ENCODE measurements around the gene ASPM.

ASPM gene, protein sequence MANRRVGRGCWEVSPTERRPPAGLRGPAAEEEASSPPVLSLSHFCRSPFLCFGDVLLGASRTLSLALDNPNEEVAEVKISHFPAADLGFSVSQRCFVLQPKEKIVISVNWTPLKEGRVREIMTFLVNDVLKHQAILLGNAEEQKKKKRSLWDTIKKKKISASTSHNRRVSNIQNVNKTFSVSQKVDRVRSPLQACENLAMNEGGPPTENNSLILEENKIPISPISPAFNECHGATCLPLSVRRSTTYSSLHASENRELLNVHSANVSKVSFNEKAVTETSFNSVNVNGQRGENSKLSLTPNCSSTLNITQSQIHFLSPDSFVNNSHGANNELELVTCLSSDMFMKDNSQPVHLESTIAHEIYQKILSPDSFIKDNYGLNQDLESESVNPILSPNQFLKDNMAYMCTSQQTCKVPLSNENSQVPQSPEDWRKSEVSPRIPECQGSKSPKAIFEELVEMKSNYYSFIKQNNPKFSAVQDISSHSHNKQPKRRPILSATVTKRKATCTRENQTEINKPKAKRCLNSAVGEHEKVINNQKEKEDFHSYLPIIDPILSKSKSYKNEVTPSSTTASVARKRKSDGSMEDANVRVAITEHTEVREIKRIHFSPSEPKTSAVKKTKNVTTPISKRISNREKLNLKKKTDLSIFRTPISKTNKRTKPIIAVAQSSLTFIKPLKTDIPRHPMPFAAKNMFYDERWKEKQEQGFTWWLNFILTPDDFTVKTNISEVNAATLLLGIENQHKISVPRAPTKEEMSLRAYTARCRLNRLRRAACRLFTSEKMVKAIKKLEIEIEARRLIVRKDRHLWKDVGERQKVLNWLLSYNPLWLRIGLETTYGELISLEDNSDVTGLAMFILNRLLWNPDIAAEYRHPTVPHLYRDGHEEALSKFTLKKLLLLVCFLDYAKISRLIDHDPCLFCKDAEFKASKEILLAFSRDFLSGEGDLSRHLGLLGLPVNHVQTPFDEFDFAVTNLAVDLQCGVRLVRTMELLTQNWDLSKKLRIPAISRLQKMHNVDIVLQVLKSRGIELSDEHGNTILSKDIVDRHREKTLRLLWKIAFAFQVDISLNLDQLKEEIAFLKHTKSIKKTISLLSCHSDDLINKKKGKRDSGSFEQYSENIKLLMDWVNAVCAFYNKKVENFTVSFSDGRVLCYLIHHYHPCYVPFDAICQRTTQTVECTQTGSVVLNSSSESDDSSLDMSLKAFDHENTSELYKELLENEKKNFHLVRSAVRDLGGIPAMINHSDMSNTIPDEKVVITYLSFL (N-terminal part only)

DNA sequence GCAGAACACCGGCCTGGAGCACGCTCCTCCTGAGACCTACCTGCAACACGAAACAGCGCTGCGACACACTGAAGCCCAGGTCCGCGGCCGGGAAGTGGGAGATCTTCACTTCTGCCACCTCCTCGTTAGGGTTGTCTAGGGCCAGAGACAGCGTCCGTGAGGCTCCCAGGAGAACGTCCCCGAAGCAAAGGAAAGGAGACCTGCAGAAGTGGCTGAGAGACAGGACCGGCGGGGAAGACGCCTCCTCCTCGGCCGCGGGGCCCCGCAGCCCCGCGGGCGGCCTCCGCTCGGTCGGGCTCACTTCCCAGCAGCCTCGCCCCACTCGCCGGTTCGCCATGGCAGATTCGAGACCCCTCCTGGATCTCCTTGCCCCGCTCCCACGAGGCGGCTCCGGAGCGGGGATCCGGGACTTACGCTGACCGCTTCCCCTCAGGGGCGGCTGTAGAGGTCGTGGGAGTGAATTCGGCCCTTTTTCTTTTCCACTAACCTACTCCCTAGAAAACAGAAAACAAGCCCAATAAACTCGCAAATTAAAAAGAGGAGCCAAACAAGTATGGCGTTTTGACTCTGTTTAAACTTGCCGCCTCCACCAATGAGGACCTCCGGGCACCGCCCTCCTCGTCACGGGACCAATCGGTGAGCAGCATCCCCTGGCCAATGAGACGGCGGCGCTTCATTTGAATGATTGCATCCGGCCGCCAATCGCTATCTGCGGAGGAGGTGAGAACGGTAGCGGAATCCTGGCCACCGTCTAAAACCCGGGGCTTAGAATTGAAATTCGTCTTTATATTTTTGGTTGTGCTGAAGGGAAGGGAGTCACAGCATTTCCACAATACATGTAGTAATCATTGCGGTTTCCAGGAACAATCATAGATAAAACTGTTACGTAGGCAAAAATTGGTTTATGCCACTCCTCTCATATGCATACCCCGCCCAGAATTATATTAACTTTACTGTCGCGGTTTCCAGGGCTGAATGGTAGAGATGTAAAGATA, at the start of gene ASPM:
Gene ASPM (minus strand): TSS at position 569 of the 995 bp plus-strand sequence. CDS start 232 bp downstream, at position 337.
- peak; percentile 83 for DNase-seq

DNA sequence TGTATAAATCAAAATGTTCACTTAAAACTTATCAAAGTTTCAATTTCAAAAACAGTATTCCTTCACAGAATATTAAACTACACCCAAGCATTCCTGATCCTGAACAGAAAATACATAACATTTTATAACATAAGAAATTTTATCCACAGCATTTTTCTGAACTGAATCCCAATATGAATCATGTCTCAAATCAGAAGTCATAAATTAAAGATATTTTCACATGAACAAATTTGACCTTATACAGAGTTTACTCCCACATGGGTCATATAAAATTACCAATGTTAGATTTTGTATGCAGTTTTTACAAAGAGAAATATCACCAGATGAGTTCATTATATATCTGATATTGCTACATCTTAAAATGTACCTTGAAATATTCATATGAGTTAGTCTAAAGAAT, 48.6 kb upstream of the ASPM start:
- DNase-seq, result no peak

DNA sequence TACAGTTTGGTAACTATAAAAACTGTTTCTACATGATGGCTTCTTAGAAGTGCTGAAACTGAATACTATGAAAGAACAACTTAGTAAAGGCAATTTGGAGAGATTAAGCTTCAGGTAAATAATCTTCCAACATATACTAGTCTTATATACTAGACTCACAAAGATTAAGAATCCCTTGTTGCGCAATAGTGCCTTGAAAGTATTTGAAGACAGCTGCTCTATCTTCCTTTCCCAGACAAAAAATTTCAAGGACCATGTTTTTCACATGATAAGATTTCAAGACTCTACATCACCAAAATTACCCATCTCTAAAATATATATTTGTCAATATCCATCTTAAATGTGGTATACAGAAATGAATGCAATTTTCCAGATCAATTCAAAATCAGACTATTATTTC, 37.7 kb upstream of the ASPM start:
- DNase-seq, result no peak

DNA sequence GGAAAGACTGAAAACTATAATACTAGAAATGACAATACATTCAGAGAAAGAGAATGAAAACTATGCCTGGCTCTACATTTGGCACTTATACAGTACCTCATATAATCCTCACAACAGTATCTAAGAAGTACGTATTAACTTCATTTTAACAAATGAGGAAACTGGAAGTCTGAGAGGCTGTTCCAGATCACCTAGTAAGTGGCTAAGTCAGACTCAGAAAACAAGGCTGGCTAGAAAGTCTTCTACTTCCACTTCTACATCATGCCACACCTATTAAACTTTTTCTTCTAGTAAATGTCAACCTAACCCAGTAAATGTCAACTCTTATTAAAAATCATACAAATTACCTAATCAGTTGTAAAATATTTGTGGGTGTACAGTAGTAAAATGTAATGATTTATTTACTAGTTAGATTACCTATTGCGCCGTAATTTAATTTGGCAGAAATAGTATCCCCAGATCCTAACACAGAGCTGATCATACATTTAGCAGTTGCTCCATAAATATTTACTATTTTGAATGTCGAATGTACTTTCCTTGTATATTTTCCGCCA, 36.8 kb upstream of the ASPM start:
- DNase-seq, result no peak

DNA sequence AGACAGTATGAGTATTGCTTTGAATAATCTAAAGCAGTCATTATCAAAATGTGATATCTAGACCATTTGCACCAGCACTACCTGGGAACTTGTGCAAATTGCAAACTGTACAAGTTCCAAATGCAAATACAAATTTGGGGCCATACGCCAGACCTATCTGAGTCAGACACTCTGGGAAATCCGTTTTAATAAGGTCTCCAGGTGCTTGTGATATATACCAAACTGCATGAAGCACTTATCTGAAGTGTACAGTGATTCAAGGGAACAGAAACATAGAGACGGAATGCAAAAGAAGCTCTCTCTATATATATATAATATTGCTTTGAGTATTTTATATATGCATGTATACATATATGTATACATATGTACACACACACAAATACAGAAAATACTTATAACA, 36.2 kb upstream of the ASPM start:
- DNase-seq, result no peak

DNA sequence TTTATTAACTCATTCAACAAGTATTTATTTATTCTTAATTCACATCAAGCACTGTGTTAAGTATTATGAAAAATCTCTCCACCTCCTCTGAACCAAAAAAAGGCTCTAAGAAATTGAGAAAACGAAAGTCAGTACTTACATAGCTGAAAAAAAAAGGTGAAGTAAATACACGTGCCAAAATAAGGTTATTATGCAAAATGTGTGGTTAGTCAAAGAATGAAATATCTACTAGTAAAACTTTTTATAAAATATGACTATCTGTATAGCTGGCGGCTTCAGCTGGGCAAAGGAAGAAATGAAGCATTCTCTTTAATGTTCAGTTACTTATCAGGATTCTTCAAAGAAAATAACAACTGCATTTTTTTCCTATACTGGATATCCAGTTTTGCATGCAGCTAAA, 35.5 kb upstream of the ASPM start:
- DNase-seq, result no peak

DNA sequence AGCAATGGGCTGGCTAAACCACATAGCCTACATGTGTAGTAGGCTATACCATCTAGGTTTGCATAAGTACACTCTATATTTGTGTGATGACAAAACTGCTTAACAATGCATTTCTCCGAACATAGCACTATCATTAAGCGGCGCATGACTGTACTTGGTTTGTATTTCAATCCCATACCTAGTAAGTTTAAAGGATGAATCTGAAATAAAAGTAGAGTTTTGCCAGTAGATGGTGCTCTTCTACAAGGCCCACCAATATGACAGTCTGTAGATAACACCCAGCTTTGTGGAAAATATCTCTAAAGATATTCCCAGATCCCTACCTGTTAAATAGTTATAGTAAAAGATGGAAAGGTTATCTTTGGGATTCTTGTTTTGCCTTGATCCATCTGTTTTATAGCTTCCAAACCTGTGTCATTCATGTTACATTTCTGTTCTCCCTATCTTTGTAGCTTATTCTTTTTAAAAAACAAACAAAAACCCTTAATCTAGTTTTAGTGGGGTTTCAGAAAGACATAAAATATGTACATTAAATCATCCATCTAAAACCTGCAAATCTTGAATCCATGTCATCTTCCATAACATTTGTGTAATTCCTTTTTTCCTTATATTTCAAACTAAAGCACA, 33.9 kb upstream of the ASPM start:
- peak in 1 of 2 donors; percentile 60 for DNase-seq

DNA sequence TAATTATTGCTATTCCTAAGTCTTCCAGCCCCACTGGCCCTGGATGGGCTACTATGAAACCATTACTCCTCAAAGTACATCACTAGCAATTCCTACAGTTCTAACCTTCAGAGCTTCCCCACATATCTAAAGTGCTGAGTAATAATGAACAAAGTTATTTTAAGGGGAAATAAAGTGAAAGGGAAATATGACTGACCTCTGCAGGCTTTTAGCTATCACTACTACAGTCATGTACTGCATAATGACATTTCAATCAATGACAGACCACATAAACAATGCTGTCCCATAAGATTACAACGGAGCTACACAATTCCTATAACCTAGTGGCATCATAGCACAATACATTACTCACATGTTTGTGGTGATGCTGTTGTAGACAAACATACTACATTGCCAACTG, 32.5 kb upstream of the ASPM start:
- no peak for DNase-seq

DNA sequence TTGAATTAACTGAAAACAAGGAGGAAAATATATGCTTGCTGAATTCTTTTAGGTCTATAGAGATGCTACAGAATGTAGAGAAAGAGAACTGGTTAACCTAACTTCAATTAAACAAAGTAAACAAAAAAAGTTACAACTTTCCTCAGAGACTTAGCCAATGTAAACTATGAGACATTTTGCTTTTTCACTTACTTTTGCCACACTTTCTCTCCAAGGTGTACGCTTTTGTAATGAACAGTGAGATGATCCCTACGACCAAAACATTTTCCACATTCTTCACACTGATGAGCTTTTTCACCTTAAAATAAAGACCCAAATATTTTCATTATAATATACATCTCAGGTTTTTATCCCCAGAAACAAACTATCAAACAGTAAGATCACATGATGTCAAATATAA, 28.3 kb upstream of the ASPM start:
- DNase-seq, result no peak

DNA sequence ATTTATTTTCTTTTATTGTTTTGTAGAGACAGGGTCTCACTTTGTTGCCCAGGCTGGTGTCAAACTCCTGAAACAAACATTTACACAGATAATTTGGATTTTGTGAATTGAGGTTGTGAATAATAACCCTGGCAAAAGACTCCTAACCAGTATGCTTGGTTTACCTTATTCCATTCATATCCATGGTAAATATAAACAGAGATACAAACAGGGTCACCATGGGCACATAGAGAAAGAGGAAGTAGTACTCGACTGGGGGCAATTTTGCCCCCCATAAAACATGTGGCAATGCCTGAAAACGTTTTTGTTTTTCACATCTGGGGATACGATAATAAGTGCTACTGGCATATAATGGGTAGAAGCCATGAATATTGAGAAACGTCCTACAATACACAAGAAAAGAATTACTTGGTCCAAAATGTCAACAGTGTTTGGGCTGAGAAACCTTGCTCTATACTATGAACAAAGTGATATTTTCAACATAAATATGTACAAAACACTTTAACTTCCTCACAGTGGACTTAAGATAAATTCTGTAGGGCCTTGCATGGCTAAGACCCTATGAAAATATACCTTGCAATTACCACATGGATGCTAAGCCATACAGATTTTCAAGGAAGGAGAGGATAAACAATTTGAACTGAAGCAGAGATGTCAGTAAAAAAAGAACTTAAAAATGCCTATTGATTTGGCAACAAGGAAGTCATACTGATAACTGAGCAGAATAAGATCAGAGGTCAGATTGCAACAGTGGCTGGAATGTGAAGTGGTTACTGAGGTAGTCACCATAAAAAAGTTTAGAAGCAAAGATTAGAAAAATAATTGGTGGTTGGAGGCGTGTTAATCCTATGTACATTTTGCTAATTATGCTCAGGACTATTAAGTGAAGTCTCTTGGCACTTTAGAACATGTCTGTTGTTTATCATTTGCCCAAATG, 27.4 kb upstream of the ASPM start:
- no peak for DNase-seq

DNA sequence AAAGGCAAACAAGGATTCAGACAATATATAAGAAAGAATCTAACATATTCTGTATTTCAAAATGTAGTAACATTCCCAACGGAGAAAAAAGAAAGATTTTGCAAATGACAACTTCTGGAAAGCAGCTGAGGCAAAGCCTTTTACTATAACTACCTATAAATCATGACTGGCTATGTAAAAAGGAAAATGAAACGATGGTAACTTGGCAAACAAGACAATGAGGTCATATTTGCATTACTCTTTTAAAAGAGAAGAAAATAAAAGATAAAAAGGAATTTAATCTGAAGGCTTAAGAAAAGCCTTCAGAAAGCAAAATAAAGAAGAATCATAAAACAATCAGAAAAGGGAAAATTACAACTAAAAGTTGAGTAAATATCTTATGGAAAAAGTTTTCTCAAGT, 25.1 kb upstream of the ASPM start:
- DNase-seq, result no peak

DNA sequence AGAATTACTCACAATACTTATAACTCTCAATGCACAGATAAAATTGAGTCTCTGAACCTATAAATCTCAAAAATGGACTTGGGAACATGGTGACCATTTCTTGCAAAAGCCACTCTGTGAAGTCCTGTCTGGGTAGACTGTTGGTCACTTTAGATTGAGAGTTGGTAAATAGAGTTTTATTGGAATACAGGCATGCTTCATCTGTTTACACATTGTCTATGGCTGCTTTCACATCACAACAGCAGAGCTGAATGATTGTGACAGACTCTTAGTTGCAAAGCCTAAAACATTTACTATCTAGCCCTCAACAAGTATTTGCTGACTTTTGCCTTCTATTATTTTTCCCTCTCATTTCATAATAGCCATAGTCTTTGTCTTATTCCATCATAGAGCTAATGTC, 24.1 kb upstream of the ASPM start:
- no peak for DNase-seq

DNA sequence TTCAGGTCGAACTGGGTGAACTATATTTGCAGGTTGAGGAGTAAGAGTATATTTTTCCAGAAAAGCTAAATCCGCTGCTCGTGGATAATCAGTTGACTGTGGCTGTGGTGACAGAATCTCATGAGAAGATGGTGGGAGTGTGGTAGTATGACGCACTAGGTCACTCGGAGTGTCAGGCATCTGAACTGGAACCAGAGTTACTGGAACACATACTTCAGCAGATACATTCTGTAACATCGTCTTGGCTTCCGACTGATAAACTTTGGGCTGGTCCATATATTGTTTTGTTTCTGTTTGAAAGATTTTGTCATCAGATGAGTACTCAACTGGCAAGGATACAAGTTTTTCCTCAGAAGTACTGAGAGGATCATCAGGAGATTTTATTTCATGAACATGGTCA, 13.0 kb upstream of the ASPM start:
- DNase-seq, result no peak

DNA sequence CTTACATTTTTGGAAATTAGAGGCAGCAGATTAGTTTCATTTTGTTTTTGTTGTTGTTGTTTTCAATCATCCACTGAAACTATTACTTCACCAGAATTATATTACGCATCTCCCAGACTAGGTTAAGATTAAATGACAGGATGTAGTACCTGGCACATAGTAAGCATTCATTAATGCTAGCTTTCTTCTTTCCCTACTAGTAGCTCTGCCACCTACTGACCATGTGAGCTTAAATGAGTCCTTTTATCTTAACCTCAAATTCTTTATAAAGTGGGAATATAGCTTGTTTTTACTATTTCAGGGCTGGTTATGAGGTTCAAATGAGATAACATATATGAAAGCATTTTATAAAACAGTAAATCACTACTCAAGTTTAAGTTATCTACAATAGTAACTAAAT, 10.2 kb upstream of the ASPM start:
- no peak for DNase-seq

DNA sequence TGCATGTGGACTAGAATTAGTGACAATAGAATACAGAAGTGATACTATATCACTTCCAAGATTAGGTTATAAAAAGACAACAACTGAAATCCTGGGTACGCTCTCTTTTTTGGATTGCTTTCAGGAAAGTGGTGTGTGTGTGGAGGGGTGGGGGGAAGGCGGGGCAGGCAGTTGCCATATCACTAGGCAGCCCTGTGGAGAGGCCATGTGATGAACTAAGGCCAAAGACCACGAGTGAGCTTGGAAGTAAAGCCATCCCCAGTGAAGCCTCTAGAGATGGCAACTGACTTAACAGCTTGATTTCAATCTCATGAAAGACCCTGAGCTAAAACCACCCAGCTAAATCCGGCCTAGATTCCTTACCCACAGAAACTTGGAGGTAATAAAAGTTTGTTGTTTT, 6.2 kb upstream of the ASPM start:
- DNase-seq, result no peak

DNA sequence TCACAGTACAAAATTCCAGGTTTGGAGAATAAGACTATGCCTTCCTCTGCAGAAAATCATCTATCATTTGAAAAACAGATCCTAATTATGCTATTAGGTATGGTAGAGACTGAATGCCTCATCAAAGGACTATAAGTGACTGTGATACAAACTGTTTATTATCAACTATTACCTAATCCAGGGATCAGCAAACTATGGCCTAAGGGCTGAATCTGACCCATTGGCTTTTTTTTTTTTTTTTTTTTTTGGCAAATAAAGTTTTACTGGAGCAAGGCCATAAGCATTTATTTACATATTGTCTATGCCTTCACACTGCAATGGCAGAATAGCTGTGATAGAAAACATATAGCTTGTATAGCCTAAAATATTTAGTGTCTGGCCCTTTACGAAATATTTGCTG, 4.7 kb upstream of the ASPM start:
- no peak for DNase-seq

DNA sequence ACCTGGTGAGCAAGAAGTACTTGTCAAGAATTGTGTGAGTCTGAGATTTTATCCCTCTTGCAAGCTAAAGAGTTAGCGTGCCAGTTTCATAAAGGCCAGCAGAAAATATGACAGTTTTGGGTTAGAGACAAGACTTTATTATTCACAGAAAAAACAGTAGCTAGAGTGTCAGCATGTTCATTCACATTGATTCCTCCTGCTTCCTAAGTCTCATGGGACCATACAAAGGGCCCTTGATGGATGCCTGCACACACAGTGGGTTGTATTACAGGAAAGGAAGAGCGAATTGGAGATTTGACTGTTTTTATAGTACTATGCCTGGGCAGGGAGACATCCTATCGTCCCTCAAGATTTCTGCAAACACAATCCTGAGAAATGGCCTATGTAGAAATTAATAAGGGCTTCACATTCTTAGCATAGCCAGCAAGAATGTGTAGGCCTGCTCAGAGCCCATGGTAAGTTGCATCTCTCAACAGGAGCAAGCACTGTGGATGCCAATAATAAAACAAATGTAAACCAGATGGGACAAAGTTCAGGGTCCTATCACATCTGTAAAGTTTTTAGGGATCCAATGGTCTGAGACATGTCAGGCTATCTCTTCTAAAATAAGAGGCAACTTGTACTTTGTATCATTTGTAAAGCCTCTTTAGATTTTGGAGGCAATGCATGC, 4.0 kb upstream of the ASPM start:
- no peak for DNase-seq

DNA sequence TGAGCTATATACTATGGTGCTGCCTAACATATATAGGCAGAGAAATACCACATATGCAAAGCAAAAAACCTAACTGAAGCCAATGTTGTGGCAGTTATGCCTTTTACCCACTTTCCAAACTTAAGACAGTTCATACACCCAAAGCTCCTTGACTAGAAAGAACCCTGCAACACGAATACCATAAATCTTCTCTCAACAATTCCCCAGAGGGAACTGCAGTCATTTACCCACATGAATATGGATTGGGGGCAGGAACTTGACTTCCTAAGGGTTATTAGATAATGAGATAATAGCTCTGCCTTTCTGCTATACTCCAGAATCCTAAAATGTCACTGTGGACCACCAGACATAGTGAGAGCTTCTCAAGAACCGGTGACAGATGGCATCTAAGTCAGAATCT, 2.9 kb upstream of the ASPM start:
- no peak for DNase-seq

DNA sequence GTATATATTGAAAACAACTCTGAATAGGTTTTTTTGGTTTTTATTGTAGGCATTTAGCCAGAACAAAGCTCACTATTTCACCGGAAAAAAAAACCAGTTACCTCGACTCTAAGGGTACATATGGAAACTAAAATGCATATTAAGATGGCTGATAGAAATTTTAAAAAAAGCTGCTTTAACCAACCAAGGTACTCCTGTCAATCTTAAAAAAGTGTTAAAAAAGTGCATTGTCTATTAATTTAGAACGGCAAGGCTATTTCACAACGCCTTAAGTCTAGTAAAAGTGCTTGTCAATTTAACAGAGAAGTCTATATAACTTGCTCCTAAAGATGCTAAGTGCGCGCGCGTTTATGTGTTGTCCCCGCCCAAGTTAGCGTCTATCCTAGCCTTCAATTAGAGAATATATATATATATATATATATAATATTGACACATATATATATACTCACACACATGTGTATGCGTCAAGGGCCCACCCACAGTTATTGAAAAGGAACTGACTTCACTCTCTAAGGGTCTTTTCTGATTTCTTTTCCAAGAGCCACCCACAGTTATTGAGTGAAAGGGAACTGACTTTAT, 934 bp downstream of the ASPM start:
- DNase-seq, result no peak
